Kidney capillary endothelial cell (primary cell): ENCODE measurements around the gene TMEM132E.

ENCODE experiments used
- DNase-seq: peaks from one replicate; pipeline ENCODE4 v3.0.0-alpha.2; 2018; ENCODE audit warnings: low spot score

Gene TMEM132E

DNA sequence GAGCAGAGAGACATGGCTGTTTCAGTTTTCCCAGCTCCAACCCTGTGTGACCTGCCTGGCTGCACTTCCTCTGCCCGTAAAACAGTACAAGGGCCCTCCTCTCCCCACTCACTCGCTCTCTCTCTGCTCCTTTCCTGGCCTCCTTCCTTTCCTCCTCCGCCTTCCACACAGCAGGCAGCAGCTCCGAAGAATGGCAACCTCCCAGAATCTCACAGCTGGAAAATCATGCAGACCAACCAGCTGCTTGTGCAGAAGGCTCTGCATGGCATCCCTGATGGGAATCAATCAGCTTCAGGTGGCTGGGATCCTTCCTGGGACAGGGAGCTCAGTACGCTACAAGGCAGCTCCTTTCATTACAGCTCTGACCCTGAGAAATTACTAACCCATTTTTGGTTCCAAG, 27.4 kb downstream of the TMEM132E start:
- no peak for DNase-seq

- DNase-seq = no peak
Measured at GRCh38 chr17:34607917-34608316, 28.5 kb downstream of the TMEM132E start.

GRCh38 chr17:34609210-34609609, 29.8 kb downstream of the TMEM132E start:
- no peak for DNase-seq

GRCh38 chr17:34610039-34610438, 30.7 kb downstream of the TMEM132E start:
- DNase-seq = no peak

GRCh38 chr17:34610506-34610905, 31.1 kb downstream of the TMEM132E start:
- no peak for DNase-seq

- DNase-seq = no peak
Measured at GRCh38 chr17:34613064-34614019, 34.0 kb downstream of the TMEM132E start.

GRCh38 chr17:34614698-34615097, 35.3 kb downstream of the TMEM132E start:
- no peak for DNase-seq

GRCh38 chr17:34615326-34615725, 35.9 kb downstream of the TMEM132E start:
- DNase-seq = no peak

- no peak for DNase-seq
Measured at GRCh38 chr17:34616148-34616547, 36.8 kb downstream of the TMEM132E start.

DNA sequence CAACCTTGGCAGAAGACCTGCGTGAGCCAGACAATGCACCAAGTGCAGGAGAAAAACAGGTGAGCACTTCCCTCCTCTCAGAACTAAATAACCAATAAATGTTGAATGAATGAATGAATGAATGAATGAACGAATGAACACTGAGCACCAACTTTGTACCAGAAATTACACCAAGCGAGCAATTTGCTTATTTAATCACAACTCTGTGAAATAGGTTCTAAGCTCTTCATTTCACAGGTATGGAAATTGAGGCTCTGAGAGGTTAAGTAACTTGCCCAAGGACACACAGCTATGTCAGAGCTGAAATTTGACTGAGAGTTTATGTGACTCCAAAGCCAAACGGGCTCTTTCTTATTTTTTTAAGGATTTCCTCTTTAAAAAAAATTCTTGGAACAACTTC, 38.0 kb downstream of the TMEM132E start:
- no peak for DNase-seq

GRCh38 chr17:34619687-34620217, 40.4 kb downstream of the TMEM132E start:
- no peak for DNase-seq

GRCh38 chr17:34620458-34620857, 41.1 kb downstream of the TMEM132E start:
- DNase-seq = no peak

DNA sequence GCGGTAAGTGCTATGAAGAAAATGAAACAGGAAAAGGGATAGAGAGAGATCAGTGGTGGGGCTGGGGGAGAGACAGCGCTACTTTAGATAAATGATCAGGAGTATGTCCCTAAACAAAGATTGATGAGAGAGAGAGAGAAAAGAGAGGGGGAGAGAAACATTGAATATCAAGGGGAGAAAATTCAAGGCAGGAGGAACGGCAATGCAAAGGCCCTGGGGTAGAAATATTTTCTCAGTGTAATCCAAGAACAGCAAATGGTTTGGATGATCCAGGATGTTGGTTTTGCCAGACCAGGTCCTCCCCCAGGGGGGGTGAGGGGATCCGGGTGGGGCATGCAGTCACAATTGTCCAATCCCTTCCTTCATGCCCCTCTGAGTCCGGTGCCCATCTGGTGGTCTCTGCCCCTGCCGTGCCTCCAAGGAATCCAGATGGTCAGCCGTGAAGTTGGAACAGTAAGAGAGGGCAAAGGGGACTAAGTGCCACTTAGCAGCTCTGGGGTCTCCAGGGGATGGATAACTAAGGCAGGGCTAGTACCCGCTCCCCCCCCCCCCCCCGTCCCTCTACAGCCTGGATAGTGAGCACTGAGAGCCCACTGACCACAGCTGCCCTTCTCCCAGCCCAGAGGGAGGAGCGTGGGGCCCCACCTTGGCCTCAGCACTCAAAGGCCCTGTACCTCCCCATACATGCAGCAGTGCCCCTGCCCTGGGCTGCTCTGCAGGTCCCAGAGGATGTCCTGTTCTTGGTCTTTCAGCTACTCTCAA, 43.7 kb downstream of the TMEM132E start:
- no peak for DNase-seq

GRCh38 chr17:34623856-34624766, 44.7 kb downstream of the TMEM132E start:
- DNase-seq = no peak

DNA sequence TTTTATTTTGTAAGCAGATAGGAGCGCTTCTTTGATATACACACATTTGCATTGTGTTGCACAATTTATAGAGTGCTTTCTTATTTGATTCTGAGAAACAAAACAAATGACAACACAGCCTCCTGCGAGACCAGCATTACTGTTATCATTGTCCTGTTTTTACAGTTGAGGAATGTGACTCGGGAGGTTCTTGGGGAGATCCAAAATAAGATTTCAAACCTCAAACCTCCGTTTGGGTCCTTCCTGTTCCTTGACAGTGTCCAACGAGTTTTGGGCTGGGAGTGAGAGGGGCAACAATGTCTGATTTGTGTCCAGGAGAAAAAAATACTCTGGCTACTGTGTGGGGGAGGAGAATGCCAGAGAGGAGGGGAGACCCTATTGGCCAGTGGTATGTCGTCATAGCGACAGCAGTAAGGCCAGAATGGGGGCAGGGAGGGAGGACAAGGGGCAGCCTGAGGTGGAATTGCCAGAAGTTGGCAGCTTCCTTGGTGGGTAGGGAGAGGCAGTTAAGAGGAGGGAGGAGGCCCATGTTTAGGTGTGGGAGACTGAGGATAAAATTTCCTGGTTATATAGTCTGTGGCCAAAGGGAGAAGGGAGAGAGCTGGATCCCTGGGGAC, 45.5 kb downstream of the TMEM132E start:
- no peak for DNase-seq

DNA sequence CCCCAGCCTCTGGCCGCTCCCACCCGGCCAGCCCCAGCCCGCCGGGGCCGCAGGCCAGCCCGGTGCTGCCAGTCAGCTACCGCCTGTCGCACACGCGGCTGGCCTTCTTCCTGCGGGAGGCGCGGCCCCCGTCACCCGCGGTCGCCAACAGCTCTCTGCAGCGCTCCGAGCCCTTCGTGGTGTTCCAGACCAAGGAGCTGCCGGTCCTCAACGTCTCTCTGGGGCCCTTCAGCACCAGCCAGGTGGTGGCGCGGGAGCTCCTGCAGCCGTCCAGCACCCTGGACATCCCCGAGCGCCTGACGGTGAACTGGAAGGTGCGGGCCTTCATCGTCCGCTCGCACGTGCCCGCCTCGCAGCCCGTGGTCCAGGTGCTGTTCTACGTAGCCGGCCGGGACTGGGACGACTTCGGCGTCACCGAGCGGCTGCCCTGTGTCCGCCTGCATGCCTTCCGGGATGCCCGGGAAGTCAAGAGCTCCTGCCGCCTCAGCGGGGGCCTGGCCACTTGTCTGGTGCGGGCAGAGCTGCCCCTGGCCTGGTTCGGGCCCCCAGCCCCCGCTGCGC, 46.8 kb downstream of the TMEM132E start:
- DNase-seq = no peak

- DNase-seq = no peak
Measured at GRCh38 chr17:34628879-34629278, 49.5 kb downstream of the TMEM132E start.

DNA sequence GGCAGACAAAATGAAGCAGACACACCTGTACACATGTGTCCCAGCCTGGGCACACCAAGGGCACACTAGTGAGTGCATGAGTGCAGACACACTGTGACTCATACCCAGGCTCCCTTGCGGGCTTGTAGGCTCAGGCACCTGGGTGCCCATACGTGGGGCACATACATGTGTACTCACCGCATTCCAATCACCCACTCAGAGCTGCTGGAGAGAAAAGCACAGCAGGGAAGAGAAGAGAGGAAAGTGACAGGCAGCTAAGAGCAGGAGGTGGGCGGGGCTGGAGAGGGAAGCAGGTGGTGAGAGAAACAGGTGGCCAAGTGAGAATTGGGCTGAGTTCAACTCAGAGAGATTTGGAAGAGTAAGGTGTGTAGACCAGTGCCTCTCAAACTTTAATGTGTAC, 54.0 kb downstream of the TMEM132E start:
- no peak for DNase-seq

GRCh38 chr17:34633760-34634159, 54.4 kb downstream of the TMEM132E start:
- DNase-seq = no peak

DNA sequence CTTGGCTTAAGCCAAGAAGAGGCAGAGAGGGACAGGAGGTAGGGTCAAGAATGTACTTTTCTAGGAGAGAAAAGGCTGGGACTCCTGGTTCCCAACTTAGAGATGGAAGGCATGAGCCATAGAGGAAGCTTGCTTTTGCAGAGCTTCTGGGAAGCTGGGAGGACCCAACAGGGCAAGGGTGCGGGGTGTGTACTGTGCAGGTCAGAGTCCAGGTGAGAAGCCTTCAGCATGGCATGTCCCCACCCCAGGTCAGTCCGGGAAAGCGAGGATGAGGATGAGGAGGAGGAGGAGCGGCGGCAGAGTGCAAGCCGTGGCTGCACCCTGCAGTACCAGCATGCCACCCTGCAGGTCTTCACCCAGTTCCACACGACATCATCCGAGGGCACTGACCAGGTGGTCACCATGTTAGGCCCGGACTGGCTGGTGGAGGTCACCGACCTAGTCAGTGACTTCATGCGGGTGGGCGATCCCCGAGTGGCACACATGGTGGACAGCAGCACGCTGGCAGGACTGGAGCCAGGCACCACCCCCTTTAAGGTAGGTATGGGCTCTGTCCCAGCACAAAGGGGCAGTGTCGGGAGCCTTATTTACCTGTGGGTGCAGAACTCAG, 55.3 kb downstream of the TMEM132E start:
- no peak for DNase-seq

DNA sequence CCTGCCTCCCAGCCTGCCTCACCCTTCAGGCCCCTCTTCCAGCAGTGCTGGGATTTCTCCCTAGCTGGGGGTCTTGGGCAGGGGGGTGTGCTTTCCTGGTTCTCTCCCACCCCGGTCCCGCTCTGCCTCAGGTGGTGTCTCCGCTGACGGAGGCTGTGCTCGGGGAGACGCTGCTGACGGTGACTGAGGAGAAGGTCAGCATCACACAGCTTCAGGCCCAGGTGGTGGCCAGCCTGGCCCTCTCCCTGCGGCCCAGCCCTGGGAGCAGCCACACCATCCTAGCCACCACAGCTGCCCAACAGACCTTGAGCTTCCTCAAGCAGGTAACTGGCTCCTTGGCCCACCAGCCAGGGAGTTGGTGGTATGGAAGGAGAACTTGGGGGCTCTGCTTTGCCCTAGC, 56.5 kb downstream of the TMEM132E start:
- no peak for DNase-seq
